Neural progenitor cell (in vitro differentiated cells): ENCODE results near the gene ZDHHC12.

Experiments
- CTCF ChIP-seq: fragments of 200-600 bp; sonication (generic); IDR thresholded peaks from 2 replicates; pipeline ENCODE4 v1.5.1; 2017; ENCODE audit warnings: antibody characterized with exemption, mild to moderate bottlenecking
- EZH2 ChIP-seq: fragments of 200-600 bp; sonication (generic); IDR thresholded peaks from 2 replicates; pipeline ENCODE4 v1.6.1; 2017; ENCODE audit warnings: antibody characterized with exemption, mild to moderate bottlenecking, moderate library complexity

GRCh38 chr9:128702445-128702948 lies 21.4 kb downstream of the ZDHHC12 start, which contains the start of gene PKN3:
- TF ChIP-seq EZH2 (peak; percentile 52), CTCF (peak; percentile 84)
